HEK293T (cell line): ENCODE measurements around the gene PER3.

ENCODE experiments used
- CTCF ChIA-PET: fragments of 350-600 bp; formaldehyde crosslinking; extraction: SDS; loops from one replicate; lab custom pipeline; 2021; ENCODE audit warnings: antibody characterized with exemption, inconsistent platforms; lab: Yijun Ruan, JAX
- POLR2A ChIA-PET: fragments of 350-600 bp; formaldehyde crosslinking; extraction: SDS; loops from one replicate; lab custom pipeline; 2020; ENCODE audit warnings: antibody characterized with exemption, inconsistent platforms; lab: Yijun Ruan, JAX
- DNase-seq: peaks from one replicate; pipeline ENCODE4 v3.0.0; 2012; ENCODE audit warnings: mixed read lengths; ENCODE audit errors: extremely low spot score
- ARNT ChIP-seq: fragments of 450-650 bp; IDR thresholded peaks from 2 replicates; pipeline ENCODE4 v1.6.1; 2017; ENCODE audit warnings: mild to moderate bottlenecking
- BHLHE40 ChIP-seq: fragments of 450-650 bp; IDR thresholded peaks from 2 replicates; pipeline ENCODE4 v1.6.1; 2016; ENCODE audit warnings: mild to moderate bottlenecking, moderate library complexity, borderline replicate concordance
- CTBP1 ChIP-seq: fragments of 450-650 bp; IDR thresholded peaks from 2 replicates; pipeline ENCODE4 v1.6.1; 2016; ENCODE audit warnings: borderline replicate concordance
- ELF4 ChIP-seq: fragments of 450-650 bp; IDR thresholded peaks from 2 replicates; pipeline ENCODE4 v1.6.1; 2017; ENCODE audit warnings: antibody characterized with exemption
- FOXA1 ChIP-seq: fragments of 450-650 bp; IDR thresholded peaks from 2 replicates; pipeline ENCODE4 v1.6.1; 2016; ENCODE audit warnings: mild to moderate bottlenecking
- FOXK2 ChIP-seq: fragments of 450-650 bp; IDR thresholded peaks from 2 replicates; pipeline ENCODE4 v1.6.1; 2016; ENCODE audit warnings: mild to moderate bottlenecking
- FOXM1 ChIP-seq: fragments of 450-650 bp; IDR thresholded peaks from 2 replicates; pipeline ENCODE4 v1.6.1; 2017; ENCODE audit warnings: mild to moderate bottlenecking, borderline replicate concordance
- HDGF ChIP-seq: fragments of 450-650 bp; IDR thresholded peaks from 2 replicates; pipeline ENCODE4 v1.6.1; 2017; ENCODE audit warnings: antibody characterized with exemption, borderline replicate concordance
- L3MBTL2 ChIP-seq: fragments of 450-650 bp; conservative IDR thresholded peaks from 2 replicates; pipeline ENCODE4 v1.6.1; 2016; ENCODE audit warnings: mild to moderate bottlenecking
- LEF1 ChIP-seq: fragments of 450-650 bp; IDR thresholded peaks from 2 replicates; pipeline ENCODE4 v1.6.1; 2017; ENCODE audit warnings: mild to moderate bottlenecking, borderline replicate concordance
- NFRKB ChIP-seq: fragments of 450-650 bp; IDR thresholded peaks from 2 replicates; pipeline ENCODE4 v1.6.1; 2016; ENCODE audit warnings: mild to moderate bottlenecking, moderate library complexity
- SP1 ChIP-seq: fragments of 450-650 bp; IDR thresholded peaks from 2 replicates; pipeline ENCODE4 v1.6.1; 2017
- SUZ12 ChIP-seq: fragments of 450-650 bp; IDR thresholded peaks from 2 replicates; pipeline ENCODE4 v1.6.1; 2016; ENCODE audit warnings: mild to moderate bottlenecking
- TARDBP ChIP-seq: fragments of 450-650 bp; IDR thresholded peaks from 2 replicates; pipeline ENCODE4 v1.6.1; 2016
- ZNF384 ChIP-seq: fragments of 450-650 bp; IDR thresholded peaks from 2 replicates; pipeline ENCODE4 v1.6.1; 2016
- TF ChIP-seq, protein P1 (sequence below): fragments of 450-650 bp; IDR thresholded peaks from 2 replicates; pipeline ENCODE4 v1.6.1; 2016

PER3 gene

DNA sequence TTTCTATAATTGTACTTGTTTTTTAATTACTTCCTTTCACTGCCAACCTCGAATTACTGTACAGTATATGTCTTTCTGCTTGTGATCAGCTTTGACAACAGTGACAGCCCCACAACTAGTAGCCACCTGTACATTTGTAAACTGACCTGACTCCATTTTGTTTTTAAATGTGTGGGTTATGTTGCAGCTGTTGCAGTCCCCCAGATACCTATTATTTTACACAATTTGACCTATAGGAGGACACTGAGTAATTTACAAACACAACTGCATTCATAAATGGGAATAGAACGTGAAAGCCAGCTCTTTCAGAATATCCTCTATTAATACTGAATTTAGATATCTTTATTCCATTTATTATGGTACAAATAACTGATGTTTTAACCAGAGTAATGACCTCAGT is 15.5 kb upstream of the PER3 start:
- POLR2A ChIA-PET = no interaction called here
- DNase-seq = no peak
- CTCF ChIA-PET = interaction anchor here (0.7 to 2.4 kb wide), 4 partner anchors 16 to 100 kb away, joined by 3 to 19 read pairs (median 6); no protein-coding TSS in a partner anchor
- TF ChIP-seq, protein P1, sequence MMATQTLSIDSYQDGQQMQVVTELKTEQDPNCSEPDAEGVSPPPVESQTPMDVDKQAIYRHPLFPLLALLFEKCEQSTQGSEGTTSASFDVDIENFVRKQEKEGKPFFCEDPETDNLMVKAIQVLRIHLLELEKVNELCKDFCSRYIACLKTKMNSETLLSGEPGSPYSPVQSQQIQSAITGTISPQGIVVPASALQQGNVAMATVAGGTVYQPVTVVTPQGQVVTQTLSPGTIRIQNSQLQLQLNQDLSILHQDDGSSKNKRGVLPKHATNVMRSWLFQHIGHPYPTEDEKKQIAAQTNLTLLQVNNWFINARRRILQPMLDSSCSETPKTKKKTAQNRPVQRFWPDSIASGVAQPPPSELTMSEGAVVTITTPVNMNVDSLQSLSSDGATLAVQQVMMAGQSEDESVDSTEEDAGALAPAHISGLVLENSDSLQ = no peak
- TF ChIP-seq ARNT = no peak
- no peak for TF ChIP-seq LEF1
- no peak for TF ChIP-seq SP1
- TF ChIP-seq FOXM1 = no peak
- TF ChIP-seq ELF4 = no peak
- TF ChIP-seq FOXA1 = no peak
- no peak for TF ChIP-seq TARDBP
- TF ChIP-seq CTBP1 = no peak
- TF ChIP-seq L3MBTL2 = no peak
- TF ChIP-seq ZNF384 = no peak

DNA sequence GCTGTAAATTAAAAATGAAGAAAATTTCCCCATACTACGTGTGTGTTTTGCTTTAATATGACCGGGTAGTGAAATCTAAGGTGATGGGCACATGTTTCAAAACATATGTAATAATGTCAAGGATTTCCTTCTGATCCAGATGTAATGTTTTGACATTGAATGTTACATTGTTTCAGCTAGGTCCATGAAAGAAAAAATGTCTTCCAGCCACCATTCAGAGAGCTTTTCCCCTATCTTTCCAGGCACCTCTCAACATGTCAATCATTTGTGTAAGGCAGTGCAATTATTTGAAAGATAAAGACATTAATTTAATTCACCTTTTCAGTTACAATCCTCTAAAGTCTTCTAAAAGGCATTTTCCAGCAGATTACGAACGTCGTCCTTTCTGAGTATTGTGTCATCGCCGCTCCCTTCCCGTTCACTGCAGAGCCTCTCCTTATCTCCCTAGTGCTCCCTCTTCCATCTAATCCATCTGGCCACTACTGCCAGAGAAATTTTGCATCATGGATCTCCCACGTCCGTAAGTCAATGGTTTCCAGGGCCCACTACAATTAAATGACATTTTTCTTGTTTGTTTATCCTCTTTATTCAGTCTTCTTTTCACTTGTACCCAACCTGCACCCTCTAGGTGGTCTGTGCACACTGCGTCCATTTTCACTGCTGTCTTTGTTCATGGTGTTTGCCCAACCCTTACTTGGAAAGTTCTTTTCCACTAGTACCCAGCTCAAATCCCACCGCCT is 14.2 kb upstream of the PER3 start:
- POLR2A ChIA-PET = no interaction called here
- TF ChIP-seq, protein P1 = peak; percentile 20; the same call in 1 of the 2 replicates
- TF ChIP-seq BHLHE40 (no peak), HDGF (no peak), L3MBTL2 (no peak), SUZ12 (no peak), ELF4 (no peak), CTBP1 (no peak), FOXA1 (no peak)
- CTCF ChIA-PET = interaction anchor here (1.7 to 2.4 kb wide), 2 partner anchors 17 to 101 kb away, joined by 7 to 19 read pairs; no protein-coding TSS in a partner anchor
- DNase-seq = no peak

DNA sequence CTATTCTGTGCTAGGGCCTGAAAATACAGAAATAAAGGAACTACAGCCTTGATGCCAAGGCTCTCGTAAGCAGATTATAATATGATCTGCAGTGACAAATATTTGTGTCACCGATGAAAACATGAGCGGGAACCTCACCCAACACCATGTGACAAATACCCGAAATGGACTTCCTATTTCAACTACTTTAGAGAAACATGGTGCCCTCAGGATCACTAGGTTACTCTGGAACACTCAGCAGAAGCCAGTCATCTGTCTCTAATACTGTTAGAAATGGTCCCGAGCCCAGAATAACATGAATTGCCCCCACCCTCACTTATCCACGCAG is 13.5 kb upstream of the PER3 start:
- POLR2A ChIA-PET = interaction anchor here (0.7 to 2.0 kb wide), 4 partner anchors 10 to 98 kb away, joined by 3 to 12 read pairs (median 4); no protein-coding TSS in a partner anchor

DNA sequence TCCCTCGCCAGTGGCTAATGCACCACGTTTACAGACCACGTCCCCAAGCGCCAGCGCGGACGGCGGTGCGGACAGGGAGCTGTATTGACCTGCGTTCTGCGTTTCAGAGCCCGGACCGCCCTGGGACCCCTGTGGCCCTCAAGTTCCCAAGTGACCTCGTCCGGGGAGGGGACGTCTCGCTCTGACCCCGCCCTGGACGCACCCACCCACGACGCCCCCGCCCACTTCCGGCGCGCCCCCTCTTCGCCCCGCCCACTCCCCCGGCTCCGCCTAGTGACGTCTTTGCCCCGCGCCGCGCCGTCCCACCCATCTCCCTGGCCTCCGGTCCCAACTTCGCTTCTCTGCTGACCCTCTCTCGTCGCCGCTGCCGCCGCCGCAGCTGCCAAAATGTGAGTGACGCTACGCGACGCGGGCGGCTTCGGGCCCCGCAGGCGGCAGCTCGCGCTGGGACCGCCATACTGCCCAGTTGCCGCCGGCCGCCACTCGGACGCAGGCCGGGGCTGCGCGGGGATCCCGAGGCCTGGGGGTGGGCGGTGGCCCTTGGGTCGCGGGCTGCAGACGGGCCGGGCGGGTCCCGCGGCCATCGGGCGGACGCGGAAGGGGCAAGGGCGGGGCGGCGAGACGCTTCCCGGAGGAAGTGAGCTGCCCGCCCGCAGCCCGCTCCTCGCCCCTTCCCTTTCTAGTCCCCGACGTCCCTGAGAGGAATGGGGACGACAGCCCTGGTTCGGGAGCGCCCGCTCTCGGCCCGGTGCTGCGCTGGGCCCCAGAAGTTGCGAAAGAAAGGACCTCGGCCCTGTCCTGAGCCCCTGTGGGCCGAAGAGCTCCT is 12.9 kb upstream of the PER3 start, which contains the start of gene VAMP3:
Gene VAMP3 (plus strand): TSS at position 300 of the 826 bp plus-strand sequence. CDS start 88 bp downstream, at position 388.
- CTCF ChIA-PET = no interaction called here
- peak; percentile 22 for TF ChIP-seq L3MBTL2
- no peak for TF ChIP-seq LEF1
- TF ChIP-seq ARNT = no peak
- TF ChIP-seq, protein P1 = peak; percentile 31; the same call in 1 of the 2 replicates
- TF ChIP-seq CTBP1 = no peak
- TF ChIP-seq FOXK2 = no peak
- no peak for TF ChIP-seq FOXM1
- DNase-seq = peak; percentile 96
- POLR2A ChIA-PET = interaction anchor here (0.7 to 2.0 kb wide), 6 partner anchors 10 to 102 kb away, joined by 3 to 12 read pairs (median 4); no protein-coding TSS in a partner anchor

More for the DNA sequence above, 13.5 kb upstream of the PER3 start:
- CTCF ChIA-PET = no interaction called here
- no peak for DNase-seq
- TF ChIP-seq NFRKB = no peak
- no peak for TF ChIP-seq LEF1
- TF ChIP-seq L3MBTL2 = peak; percentile 64

- CTCF ChIA-PET = interaction anchor here (0.6 kb wide), 1 partner anchor 120 kb away, joined by 3 read pairs; no protein-coding TSS in a partner anchor
- TF ChIP-seq FOXA1 (no peak), HDGF (no peak), TARDBP (no peak), FOXM1 (no peak), FOXK2 (no peak), BHLHE40 (no peak), SP1 (no peak), ARNT (no peak), SUZ12 (no peak), L3MBTL2 (no peak), NFRKB (no peak), CTBP1 (no peak), ELF4 (no peak), LEF1 (no peak), ZNF384 (no peak)
- TF ChIP-seq, protein P1 = no peak
- DNase-seq = no peak
- POLR2A ChIA-PET = interaction anchor here (1.0 to 2.0 kb wide), 5 partner anchors 9 to 103 kb away, joined by 3 to 12 read pairs (median 5); no protein-coding TSS in a partner anchor
These were observed 12.2 kb upstream of the PER3 start for GRCh38 chr1:7771823-7772299.
